Epithelial cell of umbilical artery (primary cell): Measurements from ENCODE around the gene NACC1. TPM values are rescaled to one million over a fixed set of nuclear protein-coding genes. Genes with fewer than 3 reads are reported as not detected.

Source experiments
- total RNA-seq: library from RNA; depleted of rRNA; stranded (reverse); fragments of >200 nt; gene quantifications from 2 replicates; pipeline ENCODE4 v1.2.3, GENCODE V29; 2014

The NACC1 gene
- total RNA-seq: 35.4 and 36.2 TPM in 2 replicates

DNA sequence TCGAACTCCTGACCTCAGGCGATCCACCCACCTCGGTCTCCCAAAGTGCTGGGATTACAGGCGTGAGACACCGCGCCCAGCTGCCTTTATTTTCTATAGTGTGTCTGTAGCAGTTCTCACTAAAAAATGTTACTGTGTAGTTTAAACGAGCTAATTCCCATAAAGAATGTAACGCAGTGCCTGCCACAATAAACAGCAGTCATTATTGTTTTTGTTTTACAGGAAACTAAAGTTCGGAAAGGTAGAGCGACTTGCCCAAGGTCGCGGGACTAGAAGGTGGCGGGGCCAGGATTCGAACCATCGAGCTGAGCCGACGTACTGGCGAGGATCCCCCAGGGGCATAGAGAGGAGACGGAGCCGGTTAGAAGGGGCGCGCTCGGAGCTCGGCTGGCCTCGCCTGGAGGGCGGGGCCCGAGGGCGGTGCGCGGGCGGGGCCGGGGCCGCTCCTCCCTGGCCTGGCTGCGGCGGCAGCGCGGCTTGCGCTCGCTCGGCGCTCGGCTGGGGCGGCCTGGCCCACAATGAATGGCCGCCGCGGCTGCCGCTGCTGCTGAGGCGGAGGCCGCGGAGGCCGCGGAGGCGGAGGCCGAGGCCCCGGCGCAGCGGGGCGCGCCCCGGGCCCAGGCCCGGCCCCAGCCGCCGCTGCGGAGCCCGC is at the start of gene NACC1:
Gene NACC1, plus strand, starts transcription at position 493 of the 652 bp plus-strand sequence. CDS start 16,944 bp downstream, outside the sequence.

DNA sequence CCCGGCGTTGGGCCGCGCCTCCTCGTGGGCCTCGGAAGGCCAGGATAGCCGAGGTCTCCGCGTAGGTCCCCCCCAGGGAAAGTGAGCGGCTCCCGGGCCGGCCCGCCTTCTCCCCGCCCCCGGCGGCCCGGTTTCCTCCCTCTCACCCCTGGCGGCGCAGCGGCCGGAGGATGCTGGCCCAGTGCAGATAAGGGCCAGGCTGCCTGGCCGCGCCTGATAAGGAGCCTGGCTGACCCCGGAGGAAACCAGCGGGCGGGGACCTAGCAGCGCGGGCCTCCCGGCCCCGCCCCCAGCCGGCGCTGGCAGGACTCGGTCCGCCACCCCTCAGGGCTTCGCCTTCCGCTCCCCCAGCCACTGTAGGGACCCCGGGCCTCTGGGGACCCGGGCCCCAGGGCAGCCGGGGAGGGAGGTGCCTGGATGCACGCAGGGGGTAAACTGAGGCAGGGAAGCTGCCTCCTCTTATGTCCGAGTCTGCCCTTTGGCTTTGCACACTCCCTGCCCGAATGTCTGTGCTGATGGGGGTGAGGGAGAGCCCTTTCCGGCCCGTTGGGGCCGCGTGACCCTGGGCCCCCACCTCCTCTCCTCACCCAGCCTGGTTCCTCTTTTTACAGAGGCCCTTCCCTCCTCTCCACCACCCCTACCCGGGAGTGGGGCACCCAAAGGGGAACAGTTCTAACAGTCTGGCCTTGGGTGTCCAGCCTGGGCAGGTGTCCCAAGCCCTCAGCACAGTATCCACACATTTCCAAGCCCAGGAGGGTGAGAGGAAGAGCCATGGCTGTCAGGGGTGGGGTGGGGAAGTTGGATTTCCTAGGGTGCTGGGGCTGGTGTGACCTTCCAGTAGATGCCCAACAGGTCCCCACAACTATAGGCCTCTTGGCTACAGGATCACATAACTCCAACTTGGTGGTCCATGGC is 15.1 kb upstream of the NACC1 start, which contains the start of gene LYL1:
Gene LYL1, minus strand, starts transcription at position 193 of the 915 bp plus-strand sequence. CDS start 1,687 bp downstream, outside the sequence.

DNA sequence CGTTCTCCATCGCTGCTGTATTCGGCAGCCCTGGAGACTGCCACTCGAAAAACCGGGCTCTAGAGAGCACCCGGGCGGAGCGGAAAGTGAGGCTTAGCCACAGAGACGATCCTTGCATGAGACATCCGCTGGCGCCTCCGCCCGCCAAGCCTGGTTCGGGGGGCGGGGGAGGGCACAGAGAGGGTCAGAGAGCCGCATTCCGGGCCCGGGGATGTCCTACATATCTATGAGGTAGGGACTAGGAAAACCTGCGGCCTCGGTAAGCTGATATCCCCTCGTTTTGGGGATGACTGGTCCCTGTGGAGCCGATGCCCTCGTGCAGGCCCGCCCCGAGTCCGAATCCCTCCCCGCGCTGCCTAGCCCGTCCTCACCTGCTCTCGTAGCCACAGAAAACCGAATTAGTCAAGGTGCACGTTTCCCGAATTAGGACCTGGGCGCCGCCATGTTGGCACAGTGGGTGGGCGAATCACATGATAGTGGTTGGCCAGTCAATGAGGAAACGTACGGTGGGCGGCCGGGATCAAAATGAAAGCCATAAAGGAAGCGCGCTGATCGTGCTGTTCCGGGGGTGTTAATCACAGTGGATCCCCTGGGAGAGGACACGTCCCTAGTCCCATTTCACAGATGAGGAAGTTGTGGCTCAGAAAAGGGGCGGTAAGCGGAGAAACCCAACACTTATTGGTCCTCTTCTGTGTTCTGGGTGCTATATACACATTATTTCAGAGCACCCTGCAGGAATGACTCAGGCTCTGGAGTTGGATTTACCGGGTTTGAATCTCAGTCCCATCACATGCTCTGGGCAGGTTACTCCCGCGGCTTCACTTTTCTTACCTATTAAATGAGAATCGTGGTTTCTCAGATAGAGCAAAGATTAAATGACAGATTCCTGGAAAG is 1.5 kb upstream of the NACC1 start, which contains the start of gene TRMT1:
Gene TRMT1, minus strand, starts transcription at position 459 of the 894 bp plus-strand sequence. Its CDS starts 341 bp downstream, at position 118.

DNA sequence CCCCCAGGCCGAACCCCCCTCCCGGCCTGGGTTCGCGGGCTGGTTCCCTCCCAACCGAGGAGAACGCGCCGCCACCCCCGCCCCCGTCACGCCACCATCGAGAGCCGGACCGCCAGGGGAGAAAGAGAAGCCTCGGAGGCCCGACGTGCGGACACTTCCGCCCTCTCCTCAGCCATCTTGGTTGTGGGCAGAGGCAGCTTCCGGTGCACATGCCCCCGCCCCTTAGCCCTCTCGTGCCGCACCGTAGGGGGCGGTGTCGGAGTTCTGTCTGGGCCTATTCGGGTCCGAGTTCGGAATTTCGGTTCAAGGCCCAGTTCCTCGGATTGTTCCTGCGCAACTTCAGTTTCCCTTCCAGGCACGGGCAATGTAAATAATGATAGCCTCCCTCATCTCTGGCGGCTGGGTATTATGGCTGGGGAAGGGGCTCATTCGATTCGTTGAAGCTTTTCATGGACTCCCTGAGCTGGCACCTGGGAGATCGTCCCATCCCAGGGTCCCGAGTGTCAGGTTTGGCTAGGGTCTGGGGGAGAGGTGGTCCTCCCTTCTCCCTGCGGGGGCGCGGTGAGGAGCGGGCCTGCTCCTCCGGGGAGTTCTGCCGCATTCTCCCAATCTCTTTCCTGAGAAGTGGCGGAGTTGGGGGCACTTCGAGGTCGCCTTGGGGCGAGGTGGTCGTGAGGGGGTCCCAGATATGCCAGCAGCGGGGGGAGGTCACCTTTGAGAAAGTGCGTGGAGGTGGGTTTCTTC is 32.3 kb downstream of the NACC1 start, which contains the start of the genes IER2 and STX10:
Gene IER2, plus strand, starts transcription at position 225 of the 744 bp plus-strand sequence. CDS start 2,776 bp downstream, outside the sequence.
Gene STX10, minus strand, starts transcription at position 189 of the 744 bp plus-strand sequence. CDS start 202 bp downstream, outside the sequence.

Other genes starting within 250 kb of the NACC1 start
- gene DNASE2, start 236.8 kb upstream of the NACC1 start, total RNA-seq: 15.6 and 21.4 TPM in 2 replicates
- under 0.01 TPM in 1 of 2 replicates, not detected in the other for gene KLF1, start 231.1 kb upstream of the NACC1 start, total RNA-seq
- 48.1 and 50.6 TPM in 2 replicates for gene GCDH, start 227.1 kb upstream of the NACC1 start, total RNA-seq
- gene SYCE2, start 199.0 kb upstream of the NACC1 start, total RNA-seq: 0.30 and 0.32 TPM in 2 replicates
- 60.1 and 63.2 TPM in 2 replicates for gene FARSA, start 184.6 kb upstream of the NACC1 start, total RNA-seq
- 1,595 and 1,926 TPM in 2 replicates for gene CALR, start 179.7 kb upstream of the NACC1 start, total RNA-seq
- 50.0 and 66.1 TPM in 2 replicates for gene RAD23A, start 172.4 kb upstream of the NACC1 start, total RNA-seq
- 34.7 and 39.3 TPM in 2 replicates for gene GADD45GIP1, start 161.0 kb upstream of the NACC1 start, total RNA-seq
- not detected in 2 replicates for gene DAND5, start 148.7 kb upstream of the NACC1 start, total RNA-seq
- 5.5 and 13.1 TPM in 2 replicates for gene NFIX, start 122.8 kb upstream of the NACC1 start, total RNA-seq
- gene LYL1, start 15.4 kb upstream of the NACC1 start, total RNA-seq: 99.7 and 105 TPM in 2 replicates
- gene TRMT1, start 1.5 kb upstream of the NACC1 start, total RNA-seq: 40.6 and 44.5 TPM in 2 replicates
- gene STX10, start 32.1 kb downstream of the NACC1 start, total RNA-seq: 86.3 and 95.8 TPM in 2 replicates
- 27.7 and 40.0 TPM in 2 replicates for gene IER2, start 32.1 kb downstream of the NACC1 start, total RNA-seq